ENCODE results near the gene CBLN4.

DNA sequence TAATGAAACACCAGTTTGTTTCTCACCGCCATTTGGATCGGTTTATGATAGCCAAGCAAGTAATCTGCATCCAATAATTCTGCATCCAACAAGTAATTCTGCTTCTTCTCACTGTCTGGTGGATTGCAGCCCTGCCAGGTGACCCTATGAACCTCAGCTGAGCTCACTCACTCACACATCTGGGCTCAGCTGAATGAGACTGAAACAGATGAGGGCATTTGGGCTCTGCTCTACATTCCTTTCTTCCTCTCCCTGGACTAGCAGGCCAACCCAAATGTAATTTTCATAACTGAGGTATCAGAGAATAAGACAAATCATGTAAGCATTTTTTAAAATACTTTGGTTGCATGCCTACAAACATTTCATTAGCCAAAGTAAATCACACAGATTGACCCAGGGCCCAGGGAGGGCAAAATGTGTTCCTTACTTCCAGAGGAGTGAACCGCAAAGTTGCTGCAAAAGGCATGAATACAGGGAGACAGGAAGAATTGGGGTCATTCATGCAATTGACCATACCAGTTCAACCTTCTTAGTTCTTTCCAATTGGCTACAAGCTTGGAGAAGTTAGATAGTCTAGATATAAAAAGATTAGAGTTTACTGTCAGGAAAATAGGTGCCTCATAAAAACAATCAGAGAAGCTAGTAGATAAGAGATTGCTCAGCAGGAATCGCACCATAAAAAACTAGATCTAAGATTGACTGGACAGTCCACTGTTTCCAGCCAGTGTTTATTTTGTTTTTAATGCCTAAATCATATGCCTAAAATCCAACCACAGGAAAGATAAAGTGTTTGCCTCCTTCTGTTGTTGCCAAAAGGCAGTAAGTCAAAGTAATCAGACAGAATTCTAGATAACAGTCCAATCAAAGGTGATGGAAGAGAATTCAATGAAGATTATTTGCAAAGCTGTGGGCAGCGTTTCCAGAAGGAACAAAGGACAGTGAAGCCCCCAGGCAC, 43.7 kb downstream of the CBLN4 start:
- TF ChIP-seq CTCF (IDR thresholded peaks at IDR 0.05 in 4 of 5, conservative IDR thresholded peaks at IDR 0.05 in 1 of 5) = no peak
- TF ChIP-seq POLR2A (IDR thresholded peaks at IDR 0.05) = no peak

Measured in gastrocnemius medialis (tissue), 4 donors.